Esophagus muscularis mucosa (tissue), 3 donors: Measurements from ENCODE around the gene PFN3.

Experiments used
- POLR2A ChIP-seq: fragments of 450-650 bp; IDR thresholded peaks from one replicate; pipeline ENCODE4 v1.6.1; 2017; ENCODE audit warnings: antibody characterized with exemption, moderate library complexity, mild to moderate bottlenecking, low read depth
- TF ChIP-seq, protein P1 (sequence below), 3 experiments: fragments of 200-600 bp in 2 of 3; fragments of 450-650 bp in 1 of 3; sonication (generic) in 2 of 3; IDR thresholded peaks; one replicate each; pipeline ENCODE4 v1.5.1; 2017 to 2019; ENCODE audit warnings: antibody characterized with exemption in 3 of 3, mild to moderate bottlenecking in 2 of 3, moderate library complexity in 1 of 3

DNA sequence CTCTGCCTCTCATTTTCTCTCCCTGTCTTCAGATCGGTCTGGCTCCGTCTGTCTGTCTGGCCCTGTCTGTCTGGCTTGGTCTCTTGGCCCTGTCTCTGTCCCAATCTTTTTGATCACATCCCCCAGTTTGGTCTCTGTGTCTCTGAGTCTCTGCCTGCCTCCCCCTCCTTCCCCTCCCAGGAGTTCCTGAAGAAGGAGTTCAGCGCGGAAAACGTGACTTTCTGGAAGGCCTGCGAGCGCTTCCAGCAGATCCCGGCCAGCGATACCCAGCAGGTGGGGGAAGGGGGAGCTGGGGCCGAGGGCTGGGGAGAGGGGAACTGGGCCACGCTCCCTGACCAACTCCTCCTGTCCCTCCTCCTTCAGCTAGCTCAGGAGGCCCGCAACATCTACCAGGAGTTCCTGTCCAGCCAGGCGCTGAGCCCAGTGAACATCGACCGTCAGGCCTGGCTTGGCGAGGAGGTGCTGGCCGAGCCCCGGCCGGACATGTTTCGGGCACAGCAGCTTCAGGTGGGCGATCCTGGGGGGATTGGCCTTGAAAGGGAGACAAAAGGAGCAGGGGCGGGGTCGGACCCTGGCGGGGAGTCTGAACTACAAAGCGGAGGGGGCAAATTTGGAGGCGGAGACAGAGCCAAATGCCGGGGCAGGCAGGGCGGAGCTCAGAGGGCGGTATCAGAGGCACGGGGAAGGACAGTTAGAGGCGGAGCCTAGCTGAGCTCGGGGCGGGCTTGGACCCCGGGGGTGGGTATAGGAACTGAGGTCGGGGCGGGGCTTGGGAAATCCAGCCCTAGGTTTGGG, 33.7 kb downstream of the PFN3 start:
- TF ChIP-seq, protein P1, sequence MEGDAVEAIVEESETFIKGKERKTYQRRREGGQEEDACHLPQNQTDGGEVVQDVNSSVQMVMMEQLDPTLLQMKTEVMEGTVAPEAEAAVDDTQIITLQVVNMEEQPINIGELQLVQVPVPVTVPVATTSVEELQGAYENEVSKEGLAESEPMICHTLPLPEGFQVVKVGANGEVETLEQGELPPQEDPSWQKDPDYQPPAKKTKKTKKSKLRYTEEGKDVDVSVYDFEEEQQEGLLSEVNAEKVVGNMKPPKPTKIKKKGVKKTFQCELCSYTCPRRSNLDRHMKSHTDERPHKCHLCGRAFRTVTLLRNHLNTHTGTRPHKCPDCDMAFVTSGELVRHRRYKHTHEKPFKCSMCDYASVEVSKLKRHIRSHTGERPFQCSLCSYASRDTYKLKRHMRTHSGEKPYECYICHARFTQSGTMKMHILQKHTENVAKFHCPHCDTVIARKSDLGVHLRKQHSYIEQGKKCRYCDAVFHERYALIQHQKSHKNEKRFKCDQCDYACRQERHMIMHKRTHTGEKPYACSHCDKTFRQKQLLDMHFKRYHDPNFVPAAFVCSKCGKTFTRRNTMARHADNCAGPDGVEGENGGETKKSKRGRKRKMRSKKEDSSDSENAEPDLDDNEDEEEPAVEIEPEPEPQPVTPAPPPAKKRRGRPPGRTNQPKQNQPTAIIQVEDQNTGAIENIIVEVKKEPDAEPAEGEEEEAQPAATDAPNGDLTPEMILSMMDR (IDR thresholded peaks at IDR 0.05), result no peak
- TF ChIP-seq POLR2A, result no peak
